CD4-positive, alpha-beta T cell treated with Interleukin-15 for 4 hours (primary cell): ENCODE measurements around the gene ZNF148.

Experiments
- DNase-seq: peaks from one replicate; pipeline ENCODE4 v3.0.0-alpha.2; 2020; ENCODE audit warnings: low spot score

Gene ZNF148

GRCh38 chr3:125220183-125220582 is 154.9 kb downstream of the ZNF148 start:
- DNase-seq = no peak

- DNase-seq = no peak
These were observed 155.8 kb downstream of the ZNF148 start for GRCh38 chr3:125219261-125219701.

DNA sequence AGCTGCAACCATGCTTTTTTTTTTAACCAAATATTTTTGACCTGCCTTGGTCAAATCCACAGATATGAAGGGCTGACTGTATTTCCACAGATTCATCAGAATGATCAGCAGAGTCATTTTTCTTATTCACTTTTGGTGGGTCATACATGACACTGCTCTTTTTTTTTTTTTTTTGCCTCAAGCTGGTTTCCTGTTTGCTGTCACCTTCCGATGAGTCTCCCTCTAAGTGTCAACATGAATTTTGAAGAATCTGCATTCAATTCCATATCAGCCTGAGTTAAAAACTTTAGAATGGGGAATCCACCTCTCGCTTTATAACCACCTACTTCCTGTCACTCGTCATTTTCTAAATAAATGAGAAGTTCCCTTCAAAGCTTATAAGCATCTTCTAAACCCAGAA is 160.4 kb downstream of the ZNF148 start:
- peak; percentile 12 for DNase-seq

- DNase-seq = no peak
These were observed 161.1 kb downstream of the ZNF148 start for GRCh38 chr3:125213946-125214542.

DNA sequence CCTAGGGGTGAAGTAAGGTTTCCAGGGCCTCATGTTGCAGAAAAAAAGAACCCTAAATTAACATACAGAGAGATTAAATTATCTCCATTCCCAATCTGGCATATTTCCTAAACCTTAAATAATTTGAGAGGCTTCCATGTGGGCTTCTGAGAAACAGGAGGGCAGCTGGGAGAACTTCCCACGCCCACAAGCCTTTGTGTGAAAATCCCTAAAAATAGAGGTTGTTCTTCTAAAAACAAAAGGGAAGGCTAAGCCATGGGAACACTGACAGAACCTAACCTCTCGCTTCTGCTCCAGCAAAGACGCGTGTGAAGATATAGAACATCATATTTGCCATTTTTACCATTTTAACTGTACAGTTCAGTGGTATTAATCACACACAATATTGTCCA is 161.8 kb downstream of the ZNF148 start:
- DNase-seq = no peak

- no peak for DNase-seq
These were observed 162.4 kb downstream of the ZNF148 start, which contains the start of gene SLC12A8 for GRCh38 chr3:125212509-125213363. Gene SLC12A8, minus strand, starts transcription at chr3:125212748. Its CDS starts 1,399 bp downstream, at chr3:125211349.

GRCh38 chr3:125212091-125212508 is 163.0 kb downstream of the ZNF148 start:
- no peak for DNase-seq

DNA sequence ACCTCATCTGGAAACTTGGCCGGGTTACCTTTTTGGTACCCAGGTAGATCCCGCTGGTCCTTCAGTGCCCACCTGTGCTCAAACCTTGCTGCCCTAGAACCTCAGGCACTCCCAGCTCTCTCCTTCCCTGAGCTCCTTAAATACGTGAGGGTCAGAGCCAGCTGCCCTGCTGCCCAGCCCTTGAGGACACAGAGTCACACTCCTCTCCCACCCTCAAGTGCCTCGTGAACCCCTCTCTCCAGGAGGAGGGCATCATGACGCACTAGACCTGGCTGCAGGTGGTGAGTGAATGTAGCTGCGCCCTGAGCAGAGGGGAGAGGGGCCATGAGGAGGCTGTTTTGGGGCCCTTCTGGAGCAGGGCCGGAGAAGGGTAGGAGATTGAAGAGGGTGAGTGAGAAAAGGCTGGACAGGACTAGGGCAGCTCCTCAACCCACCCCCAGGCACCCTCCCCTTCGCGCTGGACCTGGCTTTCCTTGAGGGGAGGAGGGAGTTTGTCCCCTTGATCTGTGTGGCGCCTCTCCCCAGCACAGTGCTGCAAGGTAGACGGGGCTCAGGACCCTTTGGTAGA is 163.5 kb downstream of the ZNF148 start:
- no peak for DNase-seq

GRCh38 chr3:125207949-125208568 is 167.1 kb downstream of the ZNF148 start:
- no peak for DNase-seq

GRCh38 chr3:125207507-125207906 is 167.6 kb downstream of the ZNF148 start:
- DNase-seq = no peak

DNA sequence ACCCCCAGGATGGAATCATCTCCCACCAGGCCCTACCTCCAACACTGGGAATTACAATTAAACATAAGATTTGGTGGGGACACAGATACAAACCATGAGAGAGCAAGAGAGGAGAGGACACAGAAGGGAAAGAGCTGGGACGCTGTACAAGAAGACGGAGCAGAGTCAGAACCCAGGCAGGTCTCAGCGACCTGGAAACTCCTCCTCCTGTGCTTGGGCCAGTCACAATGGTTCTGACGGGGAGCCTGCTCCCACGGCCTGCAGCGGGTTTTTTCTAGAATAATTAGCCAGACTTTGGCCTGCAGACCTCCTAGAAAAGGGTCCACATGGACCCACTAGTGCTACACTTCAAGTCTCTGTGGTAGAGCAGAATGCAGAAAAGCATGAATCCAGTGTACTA is 168.2 kb downstream of the ZNF148 start:
- DNase-seq = no peak

GRCh38 chr3:125203731-125204130 is 171.4 kb downstream of the ZNF148 start:
- DNase-seq = no peak

DNA sequence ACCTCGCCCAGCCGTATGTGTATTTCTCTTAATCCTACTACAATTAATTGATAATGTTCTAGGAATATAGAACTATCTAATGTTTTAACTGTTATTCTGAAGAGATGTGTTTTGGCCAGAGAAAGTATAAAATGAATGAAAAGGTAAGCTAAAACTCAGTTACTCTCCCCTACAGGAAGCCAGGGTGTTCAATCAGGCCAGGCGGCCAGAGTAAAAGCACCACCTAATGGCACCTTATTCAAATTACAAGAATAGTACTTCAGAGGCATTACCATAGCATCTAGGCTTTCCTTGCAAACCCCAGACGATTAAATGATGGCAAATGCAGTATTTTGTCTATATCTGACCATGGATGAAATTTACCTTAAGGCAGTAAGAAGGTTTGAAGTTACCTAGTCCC is 172.9 kb downstream of the ZNF148 start:
- no peak for DNase-seq

DNA sequence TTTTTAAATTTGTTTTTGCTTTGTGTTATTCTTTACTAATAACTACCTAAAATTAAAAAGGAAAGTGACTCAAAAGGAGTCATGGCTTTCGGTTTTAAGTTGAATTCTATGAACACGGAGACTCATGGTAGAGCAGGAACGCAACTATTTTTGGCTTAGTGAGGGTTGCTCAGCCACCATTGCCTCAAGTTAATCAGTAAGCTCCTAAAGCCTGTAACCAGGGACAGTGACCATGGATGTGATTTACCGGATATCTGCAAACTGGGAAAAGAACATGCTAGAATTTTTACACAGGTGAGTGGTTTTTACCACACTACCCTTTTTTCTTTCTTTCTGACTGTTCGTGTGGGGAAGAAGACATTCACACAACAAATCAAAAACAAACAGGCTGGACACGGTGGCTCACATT is 174.4 kb downstream of the ZNF148 start:
- no peak for DNase-seq

DNA sequence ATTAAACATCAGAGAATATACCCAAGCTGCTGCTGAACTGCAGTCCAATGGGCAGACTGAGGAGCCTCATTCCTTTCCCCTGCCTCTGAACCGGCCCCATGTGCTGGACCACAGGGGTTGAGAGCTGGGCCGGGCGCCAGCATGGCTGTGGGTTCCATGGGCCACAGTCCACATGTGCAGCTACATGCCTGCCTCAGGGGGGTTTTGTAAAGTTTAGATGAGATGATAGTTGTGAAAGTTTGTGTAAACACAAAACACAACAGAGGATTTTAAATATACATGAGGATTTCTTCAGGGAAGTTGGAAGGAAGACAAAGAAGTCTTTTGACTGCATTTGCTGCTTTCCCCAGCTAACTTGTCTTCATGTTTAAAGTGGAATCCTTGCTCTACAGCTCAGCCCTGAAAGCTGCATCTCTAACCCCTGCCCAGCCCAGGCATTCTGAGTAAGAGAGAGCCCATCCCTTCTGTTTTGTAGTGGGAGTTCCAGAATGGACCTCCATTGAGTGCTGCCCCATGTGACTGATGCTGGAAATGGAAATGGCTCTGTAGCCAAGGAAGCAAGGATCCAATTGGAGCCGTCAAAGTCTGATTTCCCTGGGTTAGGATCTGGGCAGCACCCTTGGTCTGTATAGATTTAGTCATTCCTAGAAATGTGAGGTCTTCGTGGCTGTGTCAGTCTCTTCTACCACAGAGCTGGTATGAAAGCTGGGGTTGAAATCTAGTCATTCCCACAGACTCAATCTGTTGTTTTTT is 180.1 kb downstream of the ZNF148 start:
- no peak for DNase-seq

DNA sequence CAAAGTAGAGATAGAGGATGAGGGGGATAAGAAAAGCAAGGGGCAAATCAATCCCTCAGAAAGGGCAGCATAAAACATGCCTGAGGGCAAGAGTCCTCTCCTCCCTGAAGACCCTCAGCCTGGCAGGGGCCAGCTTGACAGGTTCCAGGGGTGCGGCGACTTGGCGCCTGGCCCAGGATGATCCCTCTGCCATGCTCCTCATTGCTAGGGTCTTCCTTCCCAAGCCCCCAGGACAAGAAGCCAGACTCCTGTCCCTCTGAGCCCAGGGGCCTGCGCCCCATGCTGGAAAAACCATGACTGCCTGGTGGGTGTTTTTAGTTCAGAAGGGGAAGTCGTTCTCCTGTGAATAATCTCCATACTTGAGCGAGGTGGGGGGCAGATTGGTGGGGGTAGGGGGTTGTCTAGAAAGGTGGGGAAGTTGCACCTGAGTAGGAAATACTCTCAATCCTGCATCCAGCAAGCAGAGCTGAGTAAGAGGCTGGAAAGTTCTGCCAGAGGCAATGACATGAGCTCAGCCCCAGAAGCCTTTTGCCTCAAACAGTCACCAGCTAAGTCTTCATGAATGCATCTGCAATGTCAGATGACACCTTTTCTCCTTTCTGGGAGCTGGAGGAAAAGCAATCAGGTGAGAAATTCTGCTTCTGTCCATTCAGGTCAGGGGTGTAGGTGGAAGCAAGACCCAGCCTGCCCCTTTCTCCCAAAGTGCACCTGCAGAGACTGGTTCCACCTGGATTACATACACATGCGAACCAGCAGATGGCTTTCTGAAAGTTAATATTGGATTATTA is 180.9 kb downstream of the ZNF148 start:
- DNase-seq = no peak

GRCh38 chr3:125192190-125193035 is 182.7 kb downstream of the ZNF148 start:
- no peak for DNase-seq

- DNase-seq = no peak
These were observed 183.4 kb downstream of the ZNF148 start for GRCh38 chr3:125191730-125192129.

DNA sequence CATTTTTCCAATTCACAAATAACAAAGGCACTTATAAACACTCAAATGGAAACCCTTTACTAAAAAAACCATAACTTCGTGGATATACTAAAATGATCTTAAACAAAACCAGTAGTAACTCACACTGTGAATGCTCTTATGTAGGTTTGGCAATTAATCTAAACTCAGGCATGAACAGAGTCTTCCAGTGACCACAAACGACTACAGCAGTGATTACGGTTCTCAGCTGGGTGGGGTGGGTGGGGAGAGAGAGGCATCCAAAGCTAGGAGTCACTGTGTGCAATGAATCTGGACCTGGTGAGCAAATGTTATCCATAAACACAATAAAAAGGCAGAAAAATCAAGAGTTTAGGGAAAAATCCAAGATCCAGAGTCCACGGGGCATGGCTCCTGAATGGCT is 183.9 kb downstream of the ZNF148 start:
- no peak for DNase-seq

DNA sequence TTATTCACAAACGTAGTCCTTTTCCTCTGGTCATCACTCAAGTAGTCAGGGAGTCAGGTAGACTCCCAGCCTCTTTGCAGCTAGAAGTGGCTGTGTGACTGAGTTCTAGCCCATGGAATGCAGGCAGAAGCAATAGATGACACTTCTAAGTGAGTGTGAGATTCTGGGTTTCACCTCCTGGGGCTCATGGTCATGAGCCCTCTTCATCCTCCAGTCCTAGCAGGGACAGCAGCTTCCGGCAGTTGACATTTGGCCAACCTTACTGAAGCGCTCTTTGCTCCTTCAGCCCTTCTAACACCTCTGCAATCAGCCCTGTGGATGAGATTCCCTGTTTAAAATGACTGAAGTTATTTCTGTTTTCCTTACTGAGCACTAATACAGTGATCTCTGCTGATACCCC is 184.3 kb downstream of the ZNF148 start:
- DNase-seq = no peak
